IMR-90 (cell line): ENCODE data around the gene ROBO2. TPM values are rescaled to one million over a fixed set of nuclear protein-coding genes. Genes with fewer than 3 reads are reported as not detected.

Experiments used
- ATAC-seq: fragments of 200-7000 bp; cut with Tn5 transposase; 2 replicates; pipeline ENCODE4 v1.9.1; 2020; ENCODE audit warnings: low read depth, mild to moderate bottlenecking, moderate library complexity
- BruUV-seq: library from RNA; stranded (reverse); fragments of 400-500 nt; replicated peaks from 2 replicates; lab custom pipeline; 2021; lab: Mats Ljungman, UMichigan
- CTCF ChIA-PET: fragments of 300-600 bp; formaldehyde crosslinking; extraction: SDS; loops from one replicate; lab custom pipeline; 2021; ENCODE audit warnings: antibody characterized with exemption; lab: Yijun Ruan, JAX
- POLR2A ChIA-PET: fragments of 300-600 bp; sonication (Branson Sonifier 250); formaldehyde crosslinking; loops from one replicate; lab custom pipeline; 2022; ENCODE audit warnings: antibody characterized with exemption; ENCODE audit not compliant: unreplicated experiment; lab: Charles Lee
- DNase-seq: peaks from one replicate; pipeline ENCODE4 v3.0.0; 2013
- H2AFZ ChIP-seq: replicated peaks from 2 replicates; pipeline ENCODE3; 2013; ENCODE audit warnings: low read length, mild to moderate bottlenecking; ENCODE audit not compliant: poor library complexity
- H2AK5ac ChIP-seq: 2 replicates; pipeline ENCODE4 v1.6.1; 2013; ENCODE audit warnings: low read depth, low read length, inconsistent platforms
- H2AK9ac ChIP-seq: replicated peaks from 2 replicates; pipeline ENCODE3; 2013; ENCODE audit warnings: mild to moderate bottlenecking, low read depth, low read length, moderate library complexity; ENCODE audit not compliant: poor library complexity
- H2BK120ac ChIP-seq: 2 replicates; pipeline ENCODE4 v1.6.1; 2013; ENCODE audit warnings: low read depth, low read length, inconsistent platforms
- H2BK15ac ChIP-seq: 3 replicates; pipeline ENCODE4 v1.6.1; 2013; ENCODE audit warnings: low read depth, low read length, inconsistent platforms
- H2BK20ac ChIP-seq: 2 replicates; pipeline ENCODE4 v1.6.1; 2013; ENCODE audit warnings: low read depth, mild to moderate bottlenecking, inconsistent platforms, low read length, moderate library complexity
- H2BK5ac ChIP-seq: 2 replicates; pipeline ENCODE4 v1.6.1; 2013; ENCODE audit warnings: mild to moderate bottlenecking, low read depth, low read length, inconsistent platforms; ENCODE audit not compliant: poor library complexity, severe bottlenecking
- H3K14ac ChIP-seq: replicated peaks from 2 replicates; pipeline ENCODE4 v1.6.1; 2013; ENCODE audit warnings: low read depth, low read length, inconsistent platforms
- H3K18ac ChIP-seq: 2 replicates; pipeline ENCODE4 v1.6.1; 2013; ENCODE audit warnings: low read depth, low read length, control low read depth
- H3K23ac ChIP-seq: 2 replicates; pipeline ENCODE4 v1.6.1; 2013; ENCODE audit warnings: low read depth, low read length, inconsistent platforms
- H3K27ac ChIP-seq: 2 replicates; pipeline ENCODE4 v1.5.1; 2013; ENCODE audit warnings: mild to moderate bottlenecking, control low read depth, low read length; ENCODE audit not compliant: insufficient read depth
- H3K27me3 ChIP-seq: 2 replicates; pipeline ENCODE4 v1.6.1; 2013; ENCODE audit warnings: low read length; ENCODE audit not compliant: control insufficient read depth, insufficient read depth
- H3K36me3 ChIP-seq: 2 replicates; pipeline ENCODE4 v1.6.1; 2013; ENCODE audit warnings: low read length, mixed read lengths; ENCODE audit not compliant: control insufficient read depth, insufficient read depth
- H3K4ac ChIP-seq: 2 replicates; pipeline ENCODE4 v1.6.1; 2013; ENCODE audit warnings: low read depth, low read length, inconsistent platforms
- H3K4me1 ChIP-seq: 2 replicates; pipeline ENCODE4 v1.6.1; 2013; ENCODE audit warnings: low read length, mixed read lengths; ENCODE audit not compliant: control insufficient read depth, insufficient read depth
- H3K4me2 ChIP-seq: 2 replicates; pipeline ENCODE4 v1.6.1; 2013; ENCODE audit warnings: low read depth, mild to moderate bottlenecking, control low read depth, low read length, moderate library complexity
- H3K4me3 ChIP-seq: 2 replicates; pipeline ENCODE4 v1.5.1; 2013; ENCODE audit warnings: low read depth, mild to moderate bottlenecking, control low read depth, low read length, moderate library complexity; ENCODE audit not compliant: insufficient read depth
- H3K56ac ChIP-seq: 2 replicates; pipeline ENCODE4 v1.6.1; 2013; ENCODE audit warnings: low read length, inconsistent platforms; ENCODE audit not compliant: insufficient read depth; ENCODE audit errors: extremely low read depth
- H3K79me1 ChIP-seq, 2 experiments: 2 replicates each; pipeline ENCODE4 v1.6.1; 2013; ENCODE audit warnings: low read length in 2 of 2, inconsistent platforms in 1 of 2, low read depth in 1 of 2
- H3K9ac ChIP-seq: 2 replicates; pipeline ENCODE4 v1.6.1; 2013; ENCODE audit warnings: low read depth, low read length, control low read depth
- H3K9me1 ChIP-seq: 2 replicates; pipeline ENCODE4 v1.6.1; 2013; ENCODE audit warnings: low read length, inconsistent platforms; ENCODE audit not compliant: insufficient read depth
- H3K9me3 ChIP-seq: 2 replicates; pipeline ENCODE4 v1.6.1; 2013; ENCODE audit warnings: low read length; ENCODE audit not compliant: control insufficient read depth, insufficient read depth
- H4K20me1 ChIP-seq: 2 replicates; pipeline ENCODE4 v1.6.1; 2013; ENCODE audit warnings: low read length, inconsistent platforms; ENCODE audit not compliant: insufficient read depth
- H4K5ac ChIP-seq: 2 replicates; pipeline ENCODE4 v1.6.1; 2013; ENCODE audit warnings: mild to moderate bottlenecking, low read depth, low read length, control low read depth
- H4K8ac ChIP-seq, 2 experiments: 2 replicates each; pipeline ENCODE4 v1.6.1; 2013; ENCODE audit warnings: low read depth in 2 of 2, low read length in 2 of 2, control low read depth in 1 of 2, inconsistent platforms in 1 of 2
- H4K91ac ChIP-seq: 2 replicates; pipeline ENCODE4 v1.6.1; 2013; ENCODE audit warnings: low read depth, low read length, inconsistent platforms; ENCODE audit not compliant: insufficient read depth
- CEBPB ChIP-seq: IDR thresholded peaks from 2 replicates; pipeline ENCODE4 v1.6.1; 2012; ENCODE audit warnings: low read depth, low read length, improper control_type of control experiment
- FOS ChIP-seq: fragments of 150-350 bp; IDR thresholded peaks from 2 replicates; pipeline ENCODE4 v1.6.1; 2016; ENCODE audit warnings: low read depth, low read length
- MAFK ChIP-seq: IDR thresholded peaks from 2 replicates; pipeline ENCODE4 v1.6.1; 2012; ENCODE audit warnings: low read depth, low read length, improper control_type of control experiment
- POLR2A ChIP-seq: IDR thresholded peaks from 2 replicates; pipeline ENCODE4 v1.6.1; 2012; ENCODE audit warnings: mild to moderate bottlenecking, low read depth, low read length
- RAD21 ChIP-seq: IDR thresholded peaks from 2 replicates; pipeline ENCODE4 v1.6.1; 2012; ENCODE audit warnings: low read length, improper control_type of control experiment
- RCOR1 ChIP-seq: IDR thresholded peaks from 2 replicates; pipeline ENCODE4 v1.6.1; 2012; ENCODE audit warnings: mild to moderate bottlenecking, low read length, improper control_type of control experiment; ENCODE audit not compliant: insufficient replicate concordance
- WGBS, 2 experiments: methylation state at CpG; one replicate each; pipeline versions ENCODE4 v1.1.5 to v1.1.7; 2013; ENCODE audit warnings: missing lambda C conversion rate in 2 of 2; ENCODE audit not compliant: insufficient read length in 1 of 2; ENCODE audit errors: extremely low coverage in 2 of 2; 5-methylcytosine and 5-hydroxymethylcytosine counted together
- dilution Hi-C: fragments of 300-500 bp; cut with HindIII; formaldehyde crosslinking; loops from one replicate; pipeline ENCODE4 v1.14.3; 2018; ENCODE audit warnings: low sequenced_read_pairs; ENCODE audit not compliant: unreplicated experiment
- in situ Hi-C: fragments of 300-500 bp; cut with MboI; formaldehyde crosslinking; loops from 3 replicates; pipeline ENCODE4 v1.14.3; 2019; ENCODE audit warnings: low sequenced_read_pairs, inconsistent platforms, mixed read lengths
- intact Hi-C: fragments of 100-400 bp; cut with micrococcal nuclease; formaldehyde crosslinking; loops from 2 replicates; pipeline ENCODE4 v1.10.0; 2022
- polyA plus RNA-seq, 3 experiments: library from polyadenylated mRNA; depleted of rRNA; stranded (reverse); fragments of >200 nt; gene quantifications; 2 replicates each; pipeline ENCODE4 v1.2.3, GENCODE V29; 2012; ENCODE audit warnings: low replicate concordance in 1 of 3
- total RNA-seq: library from RNA; depleted of rRNA; stranded (reverse); fragments of >200 nt; gene quantifications from 2 replicates; pipeline ENCODE4 v1.2.3, GENCODE V29; 2012
- TF ChIP-seq, protein P1 (sequence below): conservative IDR thresholded peaks from 2 replicates; pipeline ENCODE4 v1.5.1; 2012; ENCODE audit warnings: mild to moderate bottlenecking, low read depth, low read length, improper control_type of control experiment
- TF ChIP-seq, protein P2 (sequence below): fragments of 150-350 bp; IDR thresholded peaks from 2 replicates; pipeline ENCODE4 v1.6.1; 2016; ENCODE audit warnings: low read depth, mild to moderate bottlenecking, low read length, moderate library complexity, borderline replicate concordance
- TF ChIP-seq, protein P3 (sequence below): fragments of 150-350 bp; IDR thresholded peaks from 2 replicates; pipeline ENCODE4 v1.6.1; 2017; ENCODE audit warnings: mild to moderate bottlenecking, antibody characterized with exemption, low read length, low read depth

Gene ROBO2
- total and polyA plus RNA-seq, 2 of the 4 experiments (the other 2 are of a cell fraction) = 9.3 to 14.5 TPM

DNA sequence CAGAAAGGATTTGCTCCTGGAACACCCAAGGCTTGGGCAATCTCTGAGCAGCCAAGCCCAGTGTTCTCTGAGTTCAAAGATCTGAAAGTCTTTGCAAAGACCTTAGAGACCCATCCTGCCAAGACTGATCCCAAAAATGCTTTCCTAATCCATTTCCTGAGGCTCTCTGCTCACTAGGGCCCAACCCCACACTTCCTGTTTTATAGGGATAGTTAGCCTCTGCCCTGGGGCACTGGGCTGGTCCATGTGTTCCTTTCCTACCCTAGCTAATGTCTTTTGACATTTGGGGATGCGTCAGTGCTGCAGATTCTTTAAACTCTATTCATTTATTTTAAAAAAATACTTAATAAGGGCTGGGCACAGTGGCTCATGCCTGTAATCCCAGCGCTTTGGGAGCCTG, 372.7 kb downstream of the ROBO2 start:
- Histone ChIP-seq H4K8ac (no peak overlapping the region), H3K4me3 (no peak overlapping the region), H2BK15ac (no peak overlapping the region), H3K9me3 (no peaks in the 10 kb centered on the region), H2AK9ac (no peak overlapping the region), H3K56ac (no peak overlapping the region), H3K36me3 (no peaks in the 10 kb centered on the region), H2BK20ac (no peak overlapping the region), H4K5ac (no peak overlapping the region), H3K4ac (no peak overlapping the region), H3K27me3 (no peaks in the 10 kb centered on the region), H3K14ac (no peak overlapping the region), H3K9me1 (no peaks in the 10 kb centered on the region), H3K4me1 (no peaks in the 10 kb centered on the region), H2AFZ (no peak overlapping the region), H3K79me1 (no peaks in the 10 kb centered on the region), H3K23ac (no peak overlapping the region), H3K18ac (no peak overlapping the region), H3K9ac (no peak overlapping the region), H2AK5ac (no peak overlapping the region), H2BK120ac (no peak overlapping the region), H2BK5ac (no peak overlapping the region), H3K4me2 (no peak overlapping the region), H4K91ac (no peak overlapping the region), H3K27ac (no peak overlapping the region), H4K20me1 (no peaks in the 10 kb centered on the region)
- dilution Hi-C loops (no loop called here), intact Hi-C loops (no loop called here), in situ Hi-C loops (no loop called here)
- TF ChIP-seq POLR2A = no peak
- TF ChIP-seq, protein P1, sequence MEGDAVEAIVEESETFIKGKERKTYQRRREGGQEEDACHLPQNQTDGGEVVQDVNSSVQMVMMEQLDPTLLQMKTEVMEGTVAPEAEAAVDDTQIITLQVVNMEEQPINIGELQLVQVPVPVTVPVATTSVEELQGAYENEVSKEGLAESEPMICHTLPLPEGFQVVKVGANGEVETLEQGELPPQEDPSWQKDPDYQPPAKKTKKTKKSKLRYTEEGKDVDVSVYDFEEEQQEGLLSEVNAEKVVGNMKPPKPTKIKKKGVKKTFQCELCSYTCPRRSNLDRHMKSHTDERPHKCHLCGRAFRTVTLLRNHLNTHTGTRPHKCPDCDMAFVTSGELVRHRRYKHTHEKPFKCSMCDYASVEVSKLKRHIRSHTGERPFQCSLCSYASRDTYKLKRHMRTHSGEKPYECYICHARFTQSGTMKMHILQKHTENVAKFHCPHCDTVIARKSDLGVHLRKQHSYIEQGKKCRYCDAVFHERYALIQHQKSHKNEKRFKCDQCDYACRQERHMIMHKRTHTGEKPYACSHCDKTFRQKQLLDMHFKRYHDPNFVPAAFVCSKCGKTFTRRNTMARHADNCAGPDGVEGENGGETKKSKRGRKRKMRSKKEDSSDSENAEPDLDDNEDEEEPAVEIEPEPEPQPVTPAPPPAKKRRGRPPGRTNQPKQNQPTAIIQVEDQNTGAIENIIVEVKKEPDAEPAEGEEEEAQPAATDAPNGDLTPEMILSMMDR = no peak
- no peak for TF ChIP-seq CEBPB
- TF ChIP-seq, protein P2, sequence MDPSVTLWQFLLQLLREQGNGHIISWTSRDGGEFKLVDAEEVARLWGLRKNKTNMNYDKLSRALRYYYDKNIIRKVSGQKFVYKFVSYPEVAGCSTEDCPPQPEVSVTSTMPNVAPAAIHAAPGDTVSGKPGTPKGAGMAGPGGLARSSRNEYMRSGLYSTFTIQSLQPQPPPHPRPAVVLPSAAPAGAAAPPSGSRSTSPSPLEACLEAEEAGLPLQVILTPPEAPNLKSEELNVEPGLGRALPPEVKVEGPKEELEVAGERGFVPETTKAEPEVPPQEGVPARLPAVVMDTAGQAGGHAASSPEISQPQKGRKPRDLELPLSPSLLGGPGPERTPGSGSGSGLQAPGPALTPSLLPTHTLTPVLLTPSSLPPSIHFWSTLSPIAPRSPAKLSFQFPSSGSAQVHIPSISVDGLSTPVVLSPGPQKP = no peak
- no peak for TF ChIP-seq FOS
- no peak for TF ChIP-seq MAFK
- TF ChIP-seq, protein P3, sequence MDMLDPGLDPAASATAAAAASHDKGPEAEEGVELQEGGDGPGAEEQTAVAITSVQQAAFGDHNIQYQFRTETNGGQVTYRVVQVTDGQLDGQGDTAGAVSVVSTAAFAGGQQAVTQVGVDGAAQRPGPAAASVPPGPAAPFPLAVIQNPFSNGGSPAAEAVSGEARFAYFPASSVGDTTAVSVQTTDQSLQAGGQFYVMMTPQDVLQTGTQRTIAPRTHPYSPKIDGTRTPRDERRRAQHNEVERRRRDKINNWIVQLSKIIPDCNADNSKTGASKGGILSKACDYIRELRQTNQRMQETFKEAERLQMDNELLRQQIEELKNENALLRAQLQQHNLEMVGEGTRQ = no peak
- TF ChIP-seq RCOR1 = no peak
- TF ChIP-seq RAD21 = no peak
- no CpG with 5 or more reads among the region's 2 CpGs for WGBS, 2 experiments
- CTCF ChIA-PET = no interaction called here
- DNase-seq (no peak), ATAC-seq (no peak)
- BruUV-seq = no TSS peak
- POLR2A ChIA-PET = no interaction called here
